Breast epithelium (tissue), 4 donors: ENCODE data around the gene TRAPPC8. TPM values are rescaled to one million over a fixed set of nuclear protein-coding genes. Genes with fewer than 3 reads are reported as not detected.

Source experiments
- DNase-seq, 2 donors: peaks; one replicate each; pipeline ENCODE4 v3.0.0-alpha.2; 2019; ENCODE audit warnings: low spot score in 2 of 2
- H3K27ac ChIP-seq, 2 donors: fragments of 200-600 bp; sonication (generic) in 1 of 2; one replicate each; pipeline ENCODE4 v1.5.1; 2016 to 2019; ENCODE audit warnings: mild to moderate bottlenecking in 1 of 2
- H3K27me3 ChIP-seq, 2 donors: fragments of 200-600 bp; sonication (generic) in 1 of 2; one replicate each; pipeline versions ENCODE4 v1.5.1 to v1.6.0; 2017 to 2019; ENCODE audit warnings: control low read depth in 1 of 2, mild to moderate bottlenecking in 1 of 2
- H3K36me3 ChIP-seq: fragments of 200-600 bp; one replicate; pipeline ENCODE4 v1.5.1; 2019
- H3K4me1 ChIP-seq, 2 donors: fragments of 200-600 bp; sonication (generic); one replicate each; pipeline ENCODE4 v1.5.1; 2016 to 2019; ENCODE audit warnings: control low read depth in 1 of 2
- H3K4me3 ChIP-seq, 3 donors: fragments of 200-600 bp; sonication (generic); 1 replicate in 2 of 3; 2 replicates in 1 of 3; pipeline ENCODE4 v1.5.1; 2016 to 2019; ENCODE audit warnings: mild to moderate bottlenecking in 3 of 3, moderate library complexity in 2 of 3
- H3K9me3 ChIP-seq, 2 donors: fragments of 200-600 bp; sonication (generic) in 1 of 2; one replicate each; pipeline ENCODE4 v1.5.1; 2016 to 2019; ENCODE audit warnings: control low read depth in 1 of 2
- POLR2A ChIP-seq: fragments of 450-650 bp; IDR thresholded peaks from one replicate; pipeline ENCODE4 v1.6.1; 2016; ENCODE audit warnings: antibody characterized with exemption, mild to moderate bottlenecking, moderate library complexity
- POLR2AphosphoS5 ChIP-seq, 3 donors: sonication (generic); formaldehyde crosslinking; IDR thresholded peaks; one replicate each; pipeline ENCODE4 v1.6.1; 2017; ENCODE audit warnings: antibody characterized with exemption in 3 of 3
- intact Hi-C: fragments of 100-400 bp; cut with DNase I; formaldehyde crosslinking; loops from one replicate; pipeline ENCODE4 v1.15.1; 2023; ENCODE audit warnings: low total_unique reads
- total RNA-seq, 3 donors: library from RNA; depleted of rRNA; stranded (reverse); fragments of >200 nt; gene quantifications; one replicate each; pipeline ENCODE4 v1.1.0, GENCODE V29; 2016
- TF ChIP-seq, protein P1 (sequence below), 3 donors: fragments of 450-650 bp; IDR thresholded peaks; one replicate each; pipeline ENCODE4 v1.5.1; 2016 to 2017; ENCODE audit warnings: antibody characterized with exemption in 3 of 3, mild to moderate bottlenecking in 3 of 3, moderate library complexity in 3 of 3

The TRAPPC8 gene
- total RNA-seq, 3 donors from 2014 or later: 39.8 to 75.2 (median 49.8) TPM

GRCh38 chr18:31789409-31789808 is 153.5 kb downstream of the TRAPPC8 start:
- Histone ChIP-seq H3K27ac (no peak overlapping the region), H3K36me3 (no peaks in the 10 kb centered on the region), H3K4me3 (no peak overlapping the region), H3K27me3 (no peaks in the 10 kb centered on the region), H3K9me3 (no peaks in the 10 kb centered on the region), H3K4me1 (no peaks in the 10 kb centered on the region)
- intact Hi-C loops: no loop called here
- TF ChIP-seq POLR2A: no peak
- TF ChIP-seq, protein P1, sequence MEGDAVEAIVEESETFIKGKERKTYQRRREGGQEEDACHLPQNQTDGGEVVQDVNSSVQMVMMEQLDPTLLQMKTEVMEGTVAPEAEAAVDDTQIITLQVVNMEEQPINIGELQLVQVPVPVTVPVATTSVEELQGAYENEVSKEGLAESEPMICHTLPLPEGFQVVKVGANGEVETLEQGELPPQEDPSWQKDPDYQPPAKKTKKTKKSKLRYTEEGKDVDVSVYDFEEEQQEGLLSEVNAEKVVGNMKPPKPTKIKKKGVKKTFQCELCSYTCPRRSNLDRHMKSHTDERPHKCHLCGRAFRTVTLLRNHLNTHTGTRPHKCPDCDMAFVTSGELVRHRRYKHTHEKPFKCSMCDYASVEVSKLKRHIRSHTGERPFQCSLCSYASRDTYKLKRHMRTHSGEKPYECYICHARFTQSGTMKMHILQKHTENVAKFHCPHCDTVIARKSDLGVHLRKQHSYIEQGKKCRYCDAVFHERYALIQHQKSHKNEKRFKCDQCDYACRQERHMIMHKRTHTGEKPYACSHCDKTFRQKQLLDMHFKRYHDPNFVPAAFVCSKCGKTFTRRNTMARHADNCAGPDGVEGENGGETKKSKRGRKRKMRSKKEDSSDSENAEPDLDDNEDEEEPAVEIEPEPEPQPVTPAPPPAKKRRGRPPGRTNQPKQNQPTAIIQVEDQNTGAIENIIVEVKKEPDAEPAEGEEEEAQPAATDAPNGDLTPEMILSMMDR (IDR thresholded peaks at IDR 0.05): no peak
- TF ChIP-seq POLR2AphosphoS5 (IDR thresholded peaks at IDR 0.05): no peak
- no peak for DNase-seq

DNA sequence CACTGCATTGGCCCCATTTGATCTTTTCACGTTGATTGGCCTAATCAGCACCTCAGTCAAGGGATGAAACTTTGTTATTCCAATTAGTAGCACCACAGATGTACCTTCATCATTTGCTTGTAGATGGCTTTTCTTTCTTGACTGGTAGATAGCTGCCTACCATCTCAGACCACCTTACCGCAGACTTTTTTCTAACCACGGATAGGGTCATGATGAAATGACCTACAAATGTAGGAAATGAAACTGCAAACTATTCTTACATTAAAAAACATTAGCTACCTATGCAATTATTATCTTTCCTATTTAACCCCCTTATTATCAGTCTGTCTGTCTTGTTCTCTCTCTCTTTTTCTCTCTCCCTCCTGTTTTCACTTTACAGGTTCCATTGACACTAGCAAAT is 159.9 kb downstream of the TRAPPC8 start:
- Histone ChIP-seq H3K9me3 (peaks cover 10 to 20% of the 10 kb centered on the region in 2 donors), H3K4me3 (no peak overlapping the region), H3K36me3 (no peaks in the 10 kb centered on the region), H3K27ac (no peak overlapping the region), H3K4me1 (no peaks in the 10 kb centered on the region), H3K27me3 (no peaks in the 10 kb centered on the region)
- DNase-seq: no peak
- no peak for TF ChIP-seq POLR2AphosphoS5 (IDR thresholded peaks at IDR 0.05)
- TF ChIP-seq, protein P1 (IDR thresholded peaks at IDR 0.05): no peak
- TF ChIP-seq POLR2A: no peak
- intact Hi-C loops: no loop called here

Other genes with a start within 250 kb of the TRAPPC8 start
- under 1 TPM in 1 of 3 donors, not detected in 2; 0.59 TPM for gene SLC25A52, start 182.2 kb downstream of the TRAPPC8 start, total RNA-seq
- gene RNF125, start 75.7 kb upstream of the TRAPPC8 start, total RNA-seq: 1 to 10 TPM; 4.5 to 9.3 (median 7.2) TPM
- gene RNF138, start 148.7 kb upstream of the TRAPPC8 start, total RNA-seq: 10 to 100 TPM; 14.1 to 20.8 (median 20.0) TPM
- gene MEP1B, start 246.9 kb upstream of the TRAPPC8 start, total RNA-seq: under 1 TPM in 2 of 3 donors, not detected in 1; 0.15 to 0.33 TPM